Epidermal melanocyte (primary cell): ENCODE measurements around the gene MRPL33.
"Not testable (repeated sequence)": the region's sequence is repeated elsewhere in the genome, so short reads cannot be mapped to it uniquely, and the experiment has no call there.

Experiments
- DNase-seq: peaks from one replicate; pipeline ENCODE4 v3.0.0; 2011; ENCODE audit warnings: low spot score; ENCODE audit not compliant: insufficient read length

The MRPL33 gene

GRCh38 chr2:27741673-27742072 lies 29.8 kb upstream of the MRPL33 start:
- no peak for DNase-seq

DNA sequence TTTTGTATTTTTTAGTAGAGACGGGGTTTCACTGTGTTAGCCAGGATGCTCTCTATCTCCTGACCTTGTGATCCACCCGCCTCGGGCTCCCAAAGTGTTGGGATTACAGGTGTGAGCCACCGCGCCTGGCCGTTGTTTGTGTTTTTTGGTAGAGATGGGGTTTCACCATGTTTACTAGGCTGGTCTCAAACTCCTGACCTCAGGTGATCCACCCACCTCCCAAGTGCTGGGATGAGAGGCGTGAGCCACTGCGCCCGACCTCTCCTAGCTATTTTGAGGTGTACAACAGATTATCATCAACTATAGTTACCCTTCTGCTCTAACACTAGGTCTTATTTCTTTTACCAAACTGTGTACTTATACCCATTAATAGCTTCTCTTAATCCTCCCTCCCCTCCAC lies 28.9 kb upstream of the MRPL33 start:
- no peak for DNase-seq

GRCh38 chr2:27745494-27745893 lies 26.0 kb upstream of the MRPL33 start:
- not testable (repeated sequence) for DNase-seq

- DNase-seq = no peak
Observed at GRCh38 chr2:27746325-27746724, 25.2 kb upstream of the MRPL33 start.

GRCh38 chr2:27747827-27748352 lies 23.6 kb upstream of the MRPL33 start:
- no peak for DNase-seq

DNA sequence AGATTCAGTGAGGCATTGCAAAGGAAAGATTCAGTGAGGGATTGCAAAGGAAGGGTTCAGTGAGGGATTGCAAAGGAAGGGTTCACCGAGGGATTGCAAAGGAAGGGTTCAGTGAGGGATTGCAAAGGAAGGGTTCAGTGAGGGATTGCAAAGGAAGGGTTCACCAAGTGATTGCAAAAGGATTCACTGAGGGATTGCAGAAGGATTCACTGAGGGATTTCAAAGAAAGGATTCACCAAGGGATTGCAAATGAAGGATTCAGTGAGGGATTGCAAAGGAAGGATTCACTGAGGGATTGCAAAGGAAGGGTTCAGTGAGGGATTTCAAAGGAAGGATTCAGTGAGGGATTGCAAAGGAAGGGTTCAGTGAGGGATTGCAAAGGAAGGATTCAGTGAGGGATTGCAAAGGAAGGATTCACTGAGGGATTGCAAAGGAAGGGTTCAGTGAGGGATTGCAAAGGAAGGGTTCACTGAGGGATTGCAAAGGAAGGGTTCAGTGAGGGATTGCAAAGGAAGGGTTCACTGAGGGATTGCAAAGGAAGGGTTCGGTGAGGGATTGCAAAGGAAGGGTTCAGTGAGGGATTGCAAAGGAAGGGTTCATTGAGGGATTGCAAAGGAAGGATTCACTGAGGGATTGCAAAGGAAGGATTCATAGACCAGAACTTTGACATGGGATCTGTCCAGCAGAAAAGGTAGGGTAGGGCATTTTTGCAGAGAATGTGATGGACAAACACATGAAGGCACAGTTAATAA lies 22.5 kb upstream of the MRPL33 start:
- not testable (repeated sequence) for DNase-seq

- no peak for DNase-seq
Observed at GRCh38 chr2:27751377-27751776, 20.1 kb upstream of the MRPL33 start.

- no peak for DNase-seq
Observed at GRCh38 chr2:27752551-27753237, 18.8 kb upstream of the MRPL33 start.

DNA sequence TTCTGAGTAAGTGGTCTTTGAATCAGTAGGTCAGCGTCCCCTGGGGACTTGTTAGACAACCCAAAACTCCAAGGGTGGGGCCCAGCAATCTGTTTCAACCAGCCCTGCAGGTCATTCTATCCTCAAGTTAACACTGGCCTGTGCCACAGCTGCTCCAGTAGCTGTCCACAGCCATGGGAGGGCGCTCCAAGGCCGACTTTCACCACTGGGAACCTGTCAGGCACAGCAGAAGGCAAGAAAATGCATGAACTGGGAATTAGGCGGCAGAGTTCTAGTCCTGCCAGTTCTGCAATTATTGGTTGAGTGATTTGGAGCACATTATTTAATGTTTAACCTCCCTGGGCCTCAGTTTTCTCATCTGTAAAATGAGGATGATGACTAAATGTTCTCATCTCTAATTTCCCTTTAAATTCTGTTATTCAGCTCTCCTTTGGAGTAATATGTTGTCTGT lies 17.4 kb upstream of the MRPL33 start:
- peak; percentile 32 for DNase-seq

DNA sequence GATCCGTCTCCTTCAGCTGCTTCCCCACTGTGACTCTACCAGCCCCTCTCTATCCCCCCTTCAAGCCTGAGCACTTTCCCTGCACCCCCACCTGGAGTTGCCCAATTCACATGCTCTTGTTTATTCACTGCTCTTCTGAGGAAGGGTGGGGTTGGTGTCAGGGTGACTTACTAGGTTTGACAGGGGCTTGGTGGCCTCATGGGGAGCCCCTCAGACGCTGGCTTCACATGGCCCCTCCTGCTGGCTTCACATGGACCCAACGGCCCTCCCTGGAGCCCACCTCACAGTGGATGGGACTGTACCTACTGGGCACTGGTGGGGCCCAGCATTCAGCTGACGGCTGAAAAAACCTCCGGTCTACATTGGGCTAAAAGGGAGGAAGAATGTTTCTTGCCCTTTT lies 16.7 kb upstream of the MRPL33 start:
- no peak for DNase-seq

- DNase-seq = no peak
Observed at GRCh38 chr2:27756091-27756490, 15.4 kb upstream of the MRPL33 start.

- no peak for DNase-seq
Observed at GRCh38 chr2:27756544-27757498, 14.7 kb upstream of the MRPL33 start.

- DNase-seq = peak; percentile 30
Observed at GRCh38 chr2:27762951-27763906, 8.3 kb upstream of the MRPL33 start.

- no peak for DNase-seq
Observed at GRCh38 chr2:27763907-27764267, 7.6 kb upstream of the MRPL33 start.

DNA sequence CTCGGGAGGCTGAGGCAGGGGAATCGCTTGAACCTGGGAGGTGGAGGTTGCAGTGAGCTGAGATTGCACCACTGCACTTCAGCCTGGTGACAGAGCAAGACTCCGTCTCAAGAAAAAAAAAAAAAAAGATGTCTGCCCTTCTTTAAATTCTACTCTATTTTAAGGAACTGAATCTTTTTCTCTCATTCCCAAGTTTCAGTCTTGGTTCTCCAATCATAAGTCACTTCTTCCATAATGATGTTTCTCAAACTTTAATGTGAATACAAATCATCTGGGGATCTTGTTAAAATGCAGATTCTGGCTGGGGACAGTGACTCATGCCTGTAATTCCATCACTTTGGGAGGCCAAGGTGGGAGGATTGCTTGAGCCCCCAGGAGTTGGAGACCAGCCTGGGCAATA lies 7.0 kb upstream of the MRPL33 start:
- not testable (repeated sequence) for DNase-seq

GRCh38 chr2:27765621-27766286 lies 5.8 kb upstream of the MRPL33 start:
- DNase-seq = no peak

- DNase-seq = no peak
Observed at GRCh38 chr2:27766287-27766661, 5.2 kb upstream of the MRPL33 start.

GRCh38 chr2:27771202-27771547 lies 344 bp upstream of the MRPL33 start:
- DNase-seq = no peak

DNA sequence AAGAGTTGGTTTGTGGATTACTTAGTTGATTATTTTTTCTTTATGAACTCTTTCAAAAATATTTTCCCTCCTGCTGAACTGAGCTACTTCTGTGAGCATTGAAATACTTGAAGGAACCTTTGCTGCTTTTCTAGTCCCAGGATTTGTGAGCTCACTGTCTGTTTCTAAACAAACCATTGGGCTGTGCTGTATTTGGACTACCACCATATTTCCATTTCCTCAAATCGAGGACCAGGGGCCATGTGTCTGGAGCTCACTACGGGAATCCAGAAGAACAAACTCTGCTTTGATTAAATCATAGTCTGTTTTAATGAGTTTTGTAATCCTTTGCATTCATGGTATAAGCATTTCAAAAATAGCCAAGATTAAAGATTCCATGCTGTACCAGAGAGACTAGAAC lies 1.3 kb downstream of the MRPL33 start:
- no peak for DNase-seq

DNA sequence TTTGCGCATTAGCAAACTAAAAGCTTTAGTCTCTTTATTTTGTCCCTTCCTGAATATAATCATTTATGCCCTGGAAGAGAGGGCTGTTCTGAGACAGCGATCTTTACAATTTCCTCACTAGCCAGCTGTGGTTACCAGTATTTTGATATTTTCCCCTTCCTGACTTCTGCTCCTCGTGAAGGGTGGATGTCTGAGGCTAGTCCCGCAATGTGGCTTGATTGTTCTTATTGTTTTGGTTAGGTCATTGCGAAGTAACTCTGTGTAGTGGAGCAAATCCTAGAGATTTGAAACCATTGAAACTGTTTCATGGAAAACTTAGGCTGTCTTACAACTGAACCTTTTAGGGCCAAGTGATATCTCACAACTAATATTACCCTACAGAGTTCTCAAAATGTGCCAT lies 2.4 kb downstream of the MRPL33 start:
- DNase-seq = no peak
